NCI-H2107 treated with DMSO at 0.1 percent for 48 hours (cell line): Measurements from ENCODE around the gene MDFI.
A peak's percentile ranks its signal among the peaks of the same experiment; 100 is the strongest.

Source experiments
- DNase-seq: peaks from one replicate; lab custom pipeline; 2025; ENCODE audit not compliant: unreplicated experiment; lab: John Stamatoyannopoulos, UW

MDFI gene

DNA sequence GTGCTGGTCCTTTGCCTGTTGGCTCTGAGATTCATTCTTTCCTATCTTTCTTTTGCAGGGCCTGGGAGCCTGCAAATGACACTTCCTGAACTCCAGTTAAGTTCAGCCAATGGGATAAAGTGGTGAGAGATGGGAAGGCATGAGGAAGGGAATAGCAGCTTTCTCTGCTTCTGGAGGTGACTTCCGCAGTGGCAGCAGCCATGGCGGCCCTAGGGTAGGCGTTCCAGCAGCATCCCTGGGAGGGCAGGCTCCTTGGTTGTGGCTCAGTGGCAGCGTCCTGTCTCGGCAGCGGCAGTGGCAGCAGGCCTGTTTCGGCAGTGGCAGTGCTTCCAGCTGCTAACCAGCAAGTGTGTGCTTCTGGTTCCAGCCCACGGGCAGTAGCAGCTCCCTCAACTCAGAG lies 7.3 kb upstream of the MDFI start:
- DNase-seq = no peak

- DNase-seq = no peak
These were observed 5.1 kb upstream of the MDFI start for GRCh38 chr6:41633056-41633634.

DNA sequence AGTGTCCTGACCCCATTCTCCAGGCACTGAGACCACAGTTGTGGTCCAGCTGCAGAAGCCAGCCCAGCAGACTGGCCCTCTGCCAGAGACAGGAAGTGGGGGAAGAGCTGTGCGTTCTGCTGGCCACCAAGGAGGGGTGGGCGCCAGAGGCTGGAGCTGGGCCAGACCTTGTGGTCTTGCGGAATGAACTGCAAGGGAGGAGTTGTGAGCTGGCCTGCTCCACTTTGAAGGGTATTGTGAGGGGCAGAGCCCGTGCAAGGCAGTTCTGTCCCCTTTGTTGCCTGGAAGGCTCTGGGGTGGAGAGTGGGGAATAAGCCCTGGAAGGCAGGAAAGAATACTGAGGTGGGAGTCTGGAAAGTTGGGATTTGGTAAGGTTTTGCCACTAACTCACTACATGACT lies 3.6 kb upstream of the MDFI start:
- no peak for DNase-seq

DNA sequence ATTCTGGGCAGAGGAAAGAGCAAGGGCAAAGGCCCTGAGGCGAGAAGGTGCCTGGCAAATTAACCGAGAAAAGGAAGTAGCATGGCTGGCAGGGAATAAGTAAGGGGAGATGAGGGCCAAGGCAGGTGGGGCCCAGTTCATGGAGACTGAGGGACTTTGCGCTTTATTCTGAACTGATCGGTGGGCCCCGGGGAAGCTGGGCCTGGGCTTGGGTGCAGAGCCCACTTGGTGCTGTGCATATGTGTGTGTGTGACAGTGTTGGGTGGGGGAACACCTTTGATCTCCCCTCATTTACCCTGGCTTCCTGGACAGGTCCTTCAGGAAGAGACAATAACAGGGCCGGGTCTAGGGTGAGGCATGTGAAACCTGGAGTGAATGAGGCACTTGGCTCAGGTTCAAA lies 2.9 kb upstream of the MDFI start:
- DNase-seq = no peak

GRCh38 chr6:41636833-41637193 lies 1.5 kb upstream of the MDFI start:
- DNase-seq = no peak

- no peak for DNase-seq
These were observed 870 bp upstream of the MDFI start for GRCh38 chr6:41637194-41638001.

- no peak for DNase-seq
These were observed 904 bp downstream of the MDFI start for GRCh38 chr6:41638935-41639808.

DNA sequence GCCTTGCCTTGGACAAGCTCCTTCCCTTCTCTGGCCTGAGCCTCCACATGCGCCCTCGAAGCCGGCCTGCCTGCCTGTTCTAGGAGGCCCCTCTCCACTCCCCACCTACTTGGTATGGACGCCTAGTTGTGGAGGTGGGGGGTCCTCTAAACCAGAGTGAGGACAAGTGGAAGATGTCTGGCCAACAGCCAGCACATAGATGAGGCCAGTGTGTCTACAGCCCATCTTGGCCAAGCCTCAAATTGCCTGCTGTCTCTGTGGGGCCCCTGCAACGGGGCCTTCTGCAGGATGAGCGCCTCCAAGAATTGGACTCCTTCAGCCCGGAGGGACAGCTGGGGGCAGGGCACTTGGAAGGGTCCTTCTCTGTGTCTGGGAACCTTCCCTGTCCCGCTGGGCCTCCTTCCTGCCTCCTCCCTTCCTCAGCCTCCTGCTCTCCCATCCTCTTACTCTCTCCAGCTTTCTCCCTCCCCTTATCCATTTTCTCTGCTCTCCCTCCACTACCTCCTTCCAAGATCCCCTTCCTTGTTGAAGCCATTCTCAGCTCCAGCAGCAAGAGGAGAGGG lies 1.6 kb downstream of the MDFI start:
- no peak for DNase-seq

GRCh38 chr6:41640426-41640825 lies 2.2 kb downstream of the MDFI start:
- no peak for DNase-seq

DNA sequence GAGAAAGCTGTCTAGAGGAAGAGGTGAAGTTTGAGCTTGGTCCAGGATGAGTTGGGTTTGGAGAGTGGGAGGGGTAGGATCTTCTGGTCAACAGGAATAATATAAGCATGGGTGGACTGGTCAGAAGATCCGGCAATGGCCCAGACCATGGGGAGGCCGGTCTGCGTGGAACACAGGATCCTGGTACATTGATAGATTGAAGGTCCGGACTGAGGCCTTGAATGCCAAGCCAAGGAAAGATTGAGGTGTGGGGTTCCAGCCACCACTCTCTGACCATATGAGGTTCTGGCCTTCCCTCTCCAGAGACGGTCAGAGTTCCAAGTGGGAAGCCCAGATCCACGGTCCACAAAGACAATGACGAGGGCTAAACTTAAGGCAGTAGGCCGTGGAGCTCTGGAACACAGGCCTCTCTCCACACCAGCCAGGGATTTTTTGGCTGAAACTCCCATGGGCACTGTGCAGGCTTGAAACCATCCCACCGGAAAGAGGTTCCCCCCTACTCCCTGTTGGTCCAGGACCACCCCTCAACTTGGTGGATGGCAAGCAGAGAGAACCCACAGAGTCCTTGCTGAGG lies 3.2 kb downstream of the MDFI start:
- DNase-seq = no peak

DNA sequence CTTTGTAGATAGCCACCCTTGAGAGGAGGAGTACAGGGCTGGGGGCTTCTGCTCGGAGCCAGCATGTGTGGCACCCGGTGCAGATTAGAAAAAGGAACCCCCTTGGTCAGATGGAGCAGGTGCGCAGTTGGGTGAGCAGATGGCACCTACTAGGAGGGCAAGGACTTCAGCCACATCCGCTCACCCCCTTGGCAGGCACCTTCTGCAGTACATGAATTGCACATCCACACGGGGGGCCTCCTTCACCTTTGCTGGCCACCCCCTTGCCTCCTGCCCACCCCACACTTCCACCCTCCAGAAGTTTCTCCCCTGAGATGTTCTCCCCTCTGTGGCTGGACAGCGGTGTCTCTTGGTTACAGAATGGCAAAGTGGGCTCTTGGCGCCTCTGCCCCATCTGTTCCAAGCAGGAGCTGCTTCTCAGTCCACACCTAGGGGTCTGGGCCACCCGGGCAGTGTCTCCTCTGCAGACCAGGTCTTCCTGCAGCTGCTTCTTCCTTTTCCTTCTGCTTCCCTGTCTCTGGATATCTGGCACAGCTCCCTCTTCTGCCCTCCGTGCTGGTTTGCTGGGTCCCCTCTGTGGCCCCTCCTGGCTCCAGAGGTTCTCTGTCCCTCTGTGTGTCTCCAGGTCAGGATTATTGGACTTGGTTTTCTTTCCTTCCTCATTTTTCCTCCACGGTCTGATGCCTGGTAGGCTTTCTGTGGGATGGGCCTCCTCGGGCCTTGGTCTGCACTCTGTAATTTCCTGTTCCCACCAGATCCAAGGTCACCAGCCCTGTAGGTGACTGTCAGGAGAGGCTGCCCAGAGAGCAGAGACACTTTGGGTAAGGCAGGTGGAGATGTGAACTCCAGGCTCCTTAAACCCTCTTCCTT lies 4.1 kb downstream of the MDFI start:
- no peak for DNase-seq

DNA sequence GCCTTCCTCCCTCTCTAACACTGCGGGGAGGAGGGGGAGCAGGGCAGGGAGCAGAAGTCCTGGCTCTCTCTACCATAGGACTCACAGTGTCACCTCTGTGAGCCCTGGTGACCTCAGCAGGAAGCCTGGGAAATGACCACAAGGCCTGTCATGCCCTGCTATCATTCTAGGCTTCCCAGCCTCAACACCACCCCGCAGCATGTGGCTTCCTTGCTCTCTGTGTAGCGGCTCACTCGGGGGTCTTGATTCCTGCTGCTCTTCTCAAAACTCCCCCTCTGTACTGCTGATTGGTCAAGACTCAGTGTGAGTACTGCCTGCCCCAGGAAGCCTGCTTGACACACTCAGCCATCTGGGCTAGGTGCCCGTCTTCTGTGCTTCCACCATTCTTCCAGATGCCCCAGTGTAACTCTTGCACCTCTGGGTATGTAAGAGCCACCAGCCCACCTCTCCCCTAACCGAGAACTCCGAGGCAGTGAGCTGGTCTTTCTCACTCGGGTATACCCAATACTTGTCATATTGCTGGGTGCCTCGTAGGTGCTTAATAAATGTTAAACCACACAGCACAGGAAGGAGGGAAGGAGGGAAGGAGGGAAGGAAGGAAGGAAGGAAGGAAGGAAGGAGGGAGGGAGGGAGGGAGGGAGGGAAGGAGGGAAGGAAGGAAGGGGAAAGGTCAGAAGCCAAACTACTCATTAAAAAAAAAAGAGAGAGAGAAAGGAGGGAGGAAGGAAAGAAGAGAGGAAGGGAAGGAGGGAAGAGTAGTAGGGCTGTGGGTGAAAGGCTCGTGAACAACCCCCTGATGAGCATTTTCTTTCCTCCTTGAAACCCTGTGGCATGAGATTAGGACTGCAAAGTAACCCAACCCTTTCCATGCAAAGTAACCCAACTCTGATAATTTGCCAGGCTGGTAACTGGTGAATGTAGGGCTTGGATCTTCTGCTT lies 5.0 kb downstream of the MDFI start:
- no peak for DNase-seq

DNA sequence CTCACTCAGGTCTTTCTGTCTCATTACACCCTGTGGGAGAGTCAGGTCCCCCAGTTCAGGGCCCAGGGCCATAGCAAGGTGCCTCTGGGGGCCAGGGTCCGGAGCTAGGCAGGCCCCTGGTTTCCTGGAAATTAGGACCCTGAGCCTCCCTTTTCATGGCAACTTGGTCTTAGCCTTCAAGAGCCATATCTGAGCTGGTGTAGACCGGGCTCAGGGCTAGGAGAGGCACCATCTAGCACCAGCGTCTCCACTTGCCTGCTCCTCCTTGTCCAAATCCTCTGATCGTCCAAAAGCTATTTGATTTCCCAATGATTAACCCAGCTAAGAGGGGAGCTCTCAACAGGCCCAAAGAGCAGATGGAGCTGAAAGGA lies 5.6 kb downstream of the MDFI start:
- DNase-seq = no peak

DNA sequence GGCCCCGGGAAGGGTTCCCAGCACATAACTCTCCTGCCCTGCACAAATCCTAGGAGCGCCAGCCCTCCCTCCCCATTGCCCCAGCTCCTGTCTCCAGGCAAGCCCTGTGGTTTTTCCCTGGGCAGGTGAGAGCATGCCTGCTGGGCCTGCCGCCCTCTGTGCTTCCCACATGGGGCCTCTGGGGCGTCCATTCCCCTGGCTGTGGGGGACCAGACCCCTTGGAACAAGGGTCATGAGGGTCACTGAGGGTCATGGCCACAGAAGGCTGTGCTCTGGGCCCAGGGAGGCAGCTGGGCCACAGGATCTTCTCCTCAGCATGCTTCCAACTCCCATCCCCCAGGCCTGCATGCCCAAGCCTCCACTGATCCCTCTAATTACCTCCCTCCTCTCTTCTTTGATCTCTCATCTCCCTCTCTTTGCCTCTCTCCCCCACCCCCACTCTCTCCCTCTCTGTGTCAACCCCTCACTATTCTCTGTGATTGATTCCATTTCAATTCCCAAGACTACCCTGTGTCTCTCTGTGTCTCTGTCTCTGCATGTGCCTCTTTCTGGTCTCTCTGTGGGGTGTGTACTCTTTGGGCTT lies 6.1 kb downstream of the MDFI start:
- DNase-seq = peak; percentile 13

GRCh38 chr6:41645007-41645618 lies 6.8 kb downstream of the MDFI start:
- no peak for DNase-seq

DNA sequence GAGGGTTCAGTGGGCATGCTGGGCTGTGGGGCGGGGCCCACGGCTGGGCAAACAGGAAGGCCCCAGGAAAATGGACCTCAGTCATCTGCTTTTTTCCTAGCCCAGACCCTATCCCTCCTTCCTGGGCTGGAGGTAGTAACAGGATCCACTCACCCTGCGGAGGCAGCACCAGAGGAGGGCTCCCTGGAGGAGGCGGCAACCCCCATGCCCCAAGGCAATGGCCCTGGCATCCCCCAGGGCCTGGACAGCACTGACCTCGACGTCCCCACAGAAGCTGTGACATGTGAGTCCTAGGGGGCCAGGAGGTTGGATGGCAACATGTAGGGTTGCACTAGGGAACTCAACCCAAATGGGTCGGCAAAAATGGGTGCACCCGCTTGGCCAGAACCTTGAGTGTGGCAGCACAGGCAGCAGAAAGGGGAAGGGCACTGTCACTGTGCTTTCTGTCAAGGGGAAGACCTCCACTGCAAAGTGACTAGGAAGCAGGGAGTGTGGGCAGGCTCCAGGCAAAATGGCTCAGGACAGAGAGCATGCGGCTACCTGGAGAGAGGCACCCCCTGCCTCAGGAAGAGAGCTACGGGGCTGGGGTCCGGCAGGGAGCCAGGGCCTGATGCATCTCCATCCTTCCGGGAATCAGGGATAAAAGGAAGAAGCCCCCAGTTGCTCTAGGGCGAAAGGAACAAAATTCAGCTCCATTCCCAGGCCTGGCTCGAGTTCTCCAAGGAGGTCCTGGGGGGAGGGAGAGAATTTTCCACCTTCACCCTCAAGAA lies 7.9 kb downstream of the MDFI start:
- no peak for DNase-seq

GRCh38 chr6:41647061-41647511 lies 8.8 kb downstream of the MDFI start:
- DNase-seq = no peak
